ENCODE results near the gene DCTN3.

DNA sequence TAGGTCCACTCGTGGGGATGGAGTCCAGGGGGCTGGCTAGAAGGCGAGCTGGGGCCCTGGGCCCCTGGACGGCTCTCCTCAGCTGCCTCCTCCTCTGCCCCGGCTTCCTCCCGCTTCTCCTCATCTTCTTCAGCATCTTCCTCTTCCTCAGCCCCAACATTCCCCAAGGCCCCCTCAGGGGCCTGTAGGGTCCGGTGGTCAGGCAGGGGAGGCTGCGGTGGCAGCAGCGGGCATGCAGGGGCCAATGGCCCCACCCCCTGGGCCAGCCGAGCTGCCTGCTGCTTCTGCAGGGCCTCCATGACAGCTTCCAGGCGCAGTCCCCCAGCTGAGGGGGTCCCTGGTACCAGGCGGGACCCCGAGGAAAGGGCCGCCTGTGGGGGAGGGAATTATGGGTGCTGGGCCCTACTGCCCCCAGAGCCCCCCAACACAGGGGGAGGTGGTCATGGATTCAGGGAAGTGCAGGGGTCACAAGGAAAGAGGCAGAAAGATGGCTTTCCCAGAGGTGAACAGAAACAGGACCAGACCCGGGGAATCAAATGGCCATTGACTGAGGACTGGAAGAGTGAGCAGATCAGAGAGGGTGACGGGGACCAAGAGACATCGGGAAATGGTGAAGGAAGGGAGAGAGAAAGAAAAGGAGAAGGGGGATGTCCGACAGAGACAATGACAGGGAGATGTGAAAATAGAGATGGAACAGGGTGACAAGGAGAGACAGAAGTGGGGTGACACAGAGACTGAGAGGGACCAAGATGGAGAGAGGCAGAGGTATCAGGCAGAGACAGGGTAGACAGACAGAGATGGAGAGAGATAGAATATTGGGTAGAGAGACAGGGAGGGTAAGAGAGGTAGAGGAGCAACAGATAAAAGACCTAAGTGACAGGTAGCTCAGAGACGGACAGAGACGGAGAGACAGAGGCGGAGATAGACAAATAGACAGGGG lies 7.7 kb upstream of the DCTN3 start:
- TF ChIP-seq, protein P1, sequence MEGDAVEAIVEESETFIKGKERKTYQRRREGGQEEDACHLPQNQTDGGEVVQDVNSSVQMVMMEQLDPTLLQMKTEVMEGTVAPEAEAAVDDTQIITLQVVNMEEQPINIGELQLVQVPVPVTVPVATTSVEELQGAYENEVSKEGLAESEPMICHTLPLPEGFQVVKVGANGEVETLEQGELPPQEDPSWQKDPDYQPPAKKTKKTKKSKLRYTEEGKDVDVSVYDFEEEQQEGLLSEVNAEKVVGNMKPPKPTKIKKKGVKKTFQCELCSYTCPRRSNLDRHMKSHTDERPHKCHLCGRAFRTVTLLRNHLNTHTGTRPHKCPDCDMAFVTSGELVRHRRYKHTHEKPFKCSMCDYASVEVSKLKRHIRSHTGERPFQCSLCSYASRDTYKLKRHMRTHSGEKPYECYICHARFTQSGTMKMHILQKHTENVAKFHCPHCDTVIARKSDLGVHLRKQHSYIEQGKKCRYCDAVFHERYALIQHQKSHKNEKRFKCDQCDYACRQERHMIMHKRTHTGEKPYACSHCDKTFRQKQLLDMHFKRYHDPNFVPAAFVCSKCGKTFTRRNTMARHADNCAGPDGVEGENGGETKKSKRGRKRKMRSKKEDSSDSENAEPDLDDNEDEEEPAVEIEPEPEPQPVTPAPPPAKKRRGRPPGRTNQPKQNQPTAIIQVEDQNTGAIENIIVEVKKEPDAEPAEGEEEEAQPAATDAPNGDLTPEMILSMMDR (IDR thresholded peaks at IDR 0.05; ENCODE audit: insufficient read depth, low read depth, low read length) = no peak
- TF ChIP-seq EZH2 (IDR thresholded peaks at IDR 0.05; ENCODE audit: insufficient read depth, low read length) = peak; percentile 62

Data from astrocyte (in vitro differentiated cells and primary cell).